GM18520 (cell line): Measurements from ENCODE around the gene OCLN.
"Not testable (repeated sequence)": the region's sequence is repeated elsewhere in the genome, so short reads cannot be mapped to it uniquely, and the experiment has no call there.

ENCODE experiments used
- ATAC-seq: cut with Tn5 transposase; IDR thresholded peaks from one replicate; pipeline ENCODE4 v1.9.1; 2021; ENCODE audit not compliant: unreplicated experiment

Gene OCLN

DNA sequence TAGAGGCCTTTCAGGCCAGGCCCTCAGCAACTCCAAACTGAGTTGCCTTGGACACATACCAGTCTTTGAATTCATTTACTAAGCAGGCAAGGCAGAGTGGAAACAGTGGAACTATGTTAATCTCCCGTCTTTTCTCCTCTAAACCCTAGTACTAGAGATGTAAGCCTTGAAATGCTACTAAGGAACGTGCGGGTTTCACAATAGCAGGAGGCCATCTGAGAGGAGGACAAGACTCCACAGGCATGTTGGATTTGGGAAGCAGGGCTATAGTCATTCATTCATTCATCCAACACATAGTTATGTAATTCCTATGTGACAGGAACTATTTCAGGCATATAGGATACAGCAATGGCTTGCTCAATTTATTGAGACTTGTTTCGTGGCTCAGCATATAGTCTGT, 3.3 kb upstream of the OCLN start:
- no peak for ATAC-seq

DNA sequence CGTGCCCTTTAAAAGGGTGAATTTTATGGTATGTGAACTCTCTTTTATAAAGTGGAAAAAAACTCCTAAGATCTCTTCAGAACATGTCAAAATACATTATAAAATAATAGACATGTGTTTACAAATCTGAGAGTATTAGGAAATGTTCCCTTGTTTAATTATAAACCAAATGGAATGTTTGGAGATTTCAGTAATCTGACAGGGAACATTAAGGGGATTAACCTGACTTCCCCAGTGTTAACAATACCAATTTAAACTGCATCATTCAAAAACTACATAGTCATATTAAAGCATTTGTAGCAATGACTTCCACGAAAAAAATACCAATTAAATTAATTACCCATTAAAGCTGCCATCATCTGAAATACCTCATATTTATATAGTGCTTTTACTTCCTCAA, 1.6 kb upstream of the OCLN start:
- no peak for ATAC-seq

DNA sequence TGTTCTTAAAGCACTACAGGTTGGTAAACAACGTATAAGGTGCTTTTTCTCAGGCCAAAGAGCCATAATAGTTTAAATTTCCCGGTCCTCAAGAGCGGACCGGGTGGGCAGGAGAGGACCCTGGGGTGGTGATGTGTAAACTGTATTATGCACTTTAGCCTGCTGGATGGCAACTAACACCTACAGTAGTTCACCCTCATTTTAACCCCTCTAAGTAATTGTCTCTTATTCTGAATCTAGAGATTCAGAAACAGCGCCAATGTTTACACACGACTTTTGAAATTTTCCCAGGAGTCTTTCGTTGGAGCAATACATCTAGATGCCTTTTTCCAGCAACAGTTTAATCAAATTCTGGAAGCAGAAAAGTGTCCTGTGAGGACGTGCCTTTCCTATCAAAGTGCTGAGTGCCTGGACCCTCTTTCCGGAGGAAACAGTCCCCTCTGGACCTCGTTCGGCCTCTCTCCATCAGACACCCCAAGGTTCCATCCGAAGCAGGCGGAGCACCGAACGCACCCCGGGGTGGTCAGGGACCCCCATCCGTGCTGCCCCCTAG, 676 bp upstream of the OCLN start:
- ATAC-seq, result no peak

DNA sequence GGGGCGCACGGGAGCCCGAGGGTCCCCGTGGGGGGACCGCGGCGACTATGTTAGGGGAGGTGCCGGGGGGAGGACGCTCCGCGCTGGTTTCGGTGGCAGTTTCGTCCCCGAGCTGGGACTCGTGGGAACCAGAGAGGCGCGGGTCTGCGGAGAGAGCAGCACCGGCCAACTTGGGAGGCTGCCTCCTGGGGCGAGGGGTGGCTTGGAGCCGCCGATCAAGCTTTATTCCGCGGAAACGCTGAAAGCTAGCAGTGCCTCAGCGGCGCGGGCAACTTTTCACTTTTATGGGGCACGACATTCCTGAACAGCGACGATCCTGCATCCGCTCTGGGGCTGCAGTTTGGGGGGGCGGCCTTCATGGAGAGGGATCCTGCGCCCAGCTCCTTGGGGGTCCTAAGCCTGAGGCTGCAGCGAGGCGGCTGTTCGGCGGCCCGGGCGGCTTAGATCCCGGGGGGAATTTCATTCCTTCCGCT, 369 bp downstream of the OCLN start:
- ATAC-seq, result no peak

DNA sequence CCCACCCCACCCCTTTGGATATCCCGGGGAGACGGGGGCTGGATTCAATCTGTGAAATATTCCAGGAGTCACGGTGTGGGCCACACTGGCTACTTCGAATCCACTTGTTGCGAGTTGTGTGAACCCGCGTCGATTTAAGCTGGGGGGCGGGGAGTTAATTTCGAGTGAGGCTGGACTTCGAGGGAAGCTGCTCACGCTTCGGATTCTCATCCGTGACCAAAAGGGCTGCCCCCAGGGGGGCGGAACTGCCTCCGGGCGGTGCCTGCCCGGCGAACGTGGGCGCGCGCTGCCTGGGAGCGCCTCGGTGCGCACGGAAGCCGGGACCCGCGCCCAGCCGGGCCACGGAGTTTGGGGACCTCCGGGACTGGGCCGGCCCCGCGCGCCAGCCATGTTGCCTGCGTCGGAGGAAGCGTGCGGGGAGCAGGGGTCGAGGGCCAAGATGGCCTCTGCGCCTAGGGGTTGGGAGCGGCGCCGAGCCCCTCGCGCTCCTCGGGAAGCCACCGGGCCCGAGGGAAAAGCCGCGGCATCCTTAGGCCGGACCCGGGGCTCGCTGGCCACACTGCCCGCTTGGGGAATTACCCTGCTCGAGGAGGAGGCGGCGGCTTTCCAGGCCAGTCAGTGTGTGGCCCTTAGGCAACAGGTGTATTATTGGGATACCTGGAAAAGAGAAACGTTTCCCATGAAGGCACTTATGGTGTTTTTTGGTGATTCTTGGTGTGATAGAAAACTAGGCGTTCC, 975 bp downstream of the OCLN start:
- no peak for ATAC-seq

DNA sequence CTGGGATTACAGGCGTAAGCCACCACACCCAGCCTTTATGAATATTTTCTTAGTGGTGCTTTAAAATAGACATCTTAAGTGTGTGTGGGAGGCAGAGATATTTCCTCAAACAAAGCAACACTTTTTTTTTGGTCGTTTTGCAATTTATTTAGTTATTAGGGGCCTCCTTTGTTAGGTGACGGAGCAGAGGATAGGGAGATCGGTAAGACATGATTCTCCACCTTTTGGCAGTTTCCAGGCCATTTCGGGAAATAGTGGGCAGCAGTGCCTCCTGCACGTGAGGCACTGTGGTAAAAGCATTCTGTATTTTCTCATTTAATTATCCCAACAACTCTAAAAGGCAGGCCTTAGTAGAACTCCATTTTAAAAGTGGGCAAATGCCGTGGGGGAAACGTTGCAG, 1.9 kb downstream of the OCLN start:
- ATAC-seq, result no peak

DNA sequence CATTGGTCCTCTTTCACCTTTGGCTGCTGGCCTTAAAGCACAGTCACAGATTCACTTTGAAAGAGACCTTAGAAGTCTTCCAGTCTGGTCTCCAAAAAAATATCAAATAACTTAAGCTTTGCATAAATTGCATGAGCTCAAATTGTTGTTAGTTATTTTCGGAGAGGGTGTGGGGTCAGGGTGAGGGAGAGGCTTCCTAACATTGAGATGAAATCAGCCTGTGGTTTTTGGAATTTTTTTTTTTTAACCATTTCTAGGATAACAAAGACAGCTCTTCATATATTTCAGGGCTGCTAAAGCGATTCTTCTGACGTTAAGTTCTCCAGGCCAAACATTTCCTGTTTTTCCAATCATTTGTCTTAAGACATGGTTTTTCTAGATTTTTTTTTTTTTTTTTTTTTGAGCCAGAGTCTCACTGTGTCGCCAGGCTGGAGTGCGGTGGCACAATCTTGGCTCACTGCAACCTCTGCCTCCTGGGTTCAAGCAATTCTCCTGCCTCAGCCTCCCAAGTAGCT, 4.5 kb downstream of the OCLN start:
- no peak for ATAC-seq

DNA sequence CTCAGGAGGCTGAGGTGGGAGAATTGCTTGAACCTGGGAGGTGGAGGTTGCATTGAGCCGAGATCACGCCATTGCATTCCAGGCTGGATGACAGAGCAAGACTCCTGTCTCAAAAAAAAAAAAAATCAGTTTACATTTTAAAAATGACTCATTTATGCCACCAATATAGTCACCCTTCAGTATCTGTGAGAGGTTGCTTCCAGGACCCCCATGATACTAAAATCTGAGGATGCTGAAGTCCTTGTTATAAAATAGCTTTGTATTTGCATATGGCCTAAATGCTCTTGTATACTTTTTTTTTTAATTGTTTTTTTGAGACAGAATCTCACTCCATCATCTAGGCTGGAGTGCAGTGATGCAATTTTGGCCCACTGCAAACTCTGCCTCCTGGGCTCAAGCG, 5.8 kb downstream of the OCLN start:
- ATAC-seq, result no peak

DNA sequence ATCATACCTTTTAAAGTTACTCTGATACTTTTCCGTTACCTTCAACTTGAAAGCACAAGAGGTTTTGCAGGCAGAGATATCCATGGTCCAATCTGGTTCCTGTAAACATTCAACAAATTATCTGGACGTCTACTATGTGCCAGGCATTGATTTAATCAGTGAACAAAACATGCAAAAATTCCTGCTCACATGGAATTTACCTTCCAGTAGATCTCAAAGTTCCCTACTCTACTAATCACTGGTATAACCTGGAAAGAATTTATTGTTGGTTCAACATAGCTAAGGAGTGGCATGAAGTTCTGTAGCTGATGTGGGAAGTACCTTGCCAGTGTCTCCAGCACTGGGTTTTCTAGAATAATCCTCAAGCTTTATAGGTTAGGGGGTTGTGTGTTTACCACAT, 9.8 kb downstream of the OCLN start:
- no peak for ATAC-seq

DNA sequence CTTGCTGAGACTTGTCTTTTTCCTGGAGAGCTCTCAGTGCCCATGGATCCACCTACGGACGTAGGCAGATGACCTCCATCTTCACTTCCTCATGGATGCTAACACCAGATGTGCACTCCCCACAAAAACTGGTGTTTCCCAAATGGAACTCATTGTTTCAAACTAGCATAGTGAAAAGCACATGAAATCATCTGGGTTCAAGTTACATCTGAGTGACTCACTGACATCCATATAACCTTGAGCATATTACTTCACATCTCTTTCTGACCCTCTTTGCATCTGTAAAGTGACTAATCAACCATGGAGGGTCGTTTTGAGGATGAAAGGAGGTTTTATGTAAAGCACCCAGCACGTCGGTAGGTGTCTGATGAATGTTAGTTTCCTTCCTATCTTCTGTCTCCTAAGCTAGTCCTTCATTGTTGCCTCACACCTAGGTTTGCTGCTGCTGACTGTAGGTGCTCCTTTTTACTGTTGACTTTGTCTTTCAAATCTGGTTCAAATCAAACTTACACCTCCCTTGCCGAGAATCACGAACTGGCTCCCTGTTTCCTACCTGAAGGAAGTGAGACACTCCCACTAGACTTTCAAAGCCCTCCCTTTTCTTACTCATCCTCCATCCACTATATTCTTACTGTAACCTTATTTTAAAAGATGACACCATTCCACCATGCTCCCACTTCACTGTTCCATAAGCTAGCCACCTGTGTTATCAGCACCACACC, 10.3 kb downstream of the OCLN start:
- ATAC-seq, result no peak

DNA sequence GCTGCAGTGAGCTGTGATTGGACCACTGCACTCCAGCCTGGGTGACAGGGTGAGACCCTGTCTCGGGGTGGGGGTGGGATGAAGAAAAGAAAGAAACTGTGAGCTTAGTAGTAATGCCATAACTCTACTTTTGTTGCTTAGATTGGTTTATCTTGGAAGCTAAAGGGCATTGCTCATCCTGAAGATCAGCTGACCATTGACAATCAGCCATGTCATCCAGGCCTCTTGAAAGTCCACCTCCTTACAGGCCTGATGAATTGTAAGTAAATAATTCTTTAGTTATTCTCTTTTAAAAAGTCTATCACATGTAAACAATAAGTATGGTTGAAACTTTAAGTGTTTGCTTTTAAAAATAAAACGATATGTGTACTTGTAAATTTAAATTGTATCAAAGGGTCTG, 11.4 kb downstream of the OCLN start:
- ATAC-seq, result no peak

DNA sequence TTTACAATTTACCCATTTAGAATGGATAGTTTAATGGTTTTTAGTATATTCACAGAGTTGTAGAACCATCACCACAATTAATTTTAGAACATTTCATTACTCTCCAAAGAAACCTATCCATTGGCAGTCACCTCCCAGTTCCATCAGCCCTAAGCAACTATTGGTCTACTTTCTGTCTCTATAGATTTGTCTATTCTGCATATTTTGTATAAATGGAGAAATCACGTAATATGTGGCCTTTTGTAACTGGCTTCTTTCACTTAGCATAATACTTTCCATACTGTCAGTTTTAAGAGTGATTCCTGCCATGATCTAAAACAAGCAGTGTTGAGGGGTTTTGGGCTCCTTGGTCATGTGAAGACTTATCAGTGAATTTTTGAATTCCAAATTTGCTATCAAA, 12.7 kb downstream of the OCLN start:
- ATAC-seq, result no peak

DNA sequence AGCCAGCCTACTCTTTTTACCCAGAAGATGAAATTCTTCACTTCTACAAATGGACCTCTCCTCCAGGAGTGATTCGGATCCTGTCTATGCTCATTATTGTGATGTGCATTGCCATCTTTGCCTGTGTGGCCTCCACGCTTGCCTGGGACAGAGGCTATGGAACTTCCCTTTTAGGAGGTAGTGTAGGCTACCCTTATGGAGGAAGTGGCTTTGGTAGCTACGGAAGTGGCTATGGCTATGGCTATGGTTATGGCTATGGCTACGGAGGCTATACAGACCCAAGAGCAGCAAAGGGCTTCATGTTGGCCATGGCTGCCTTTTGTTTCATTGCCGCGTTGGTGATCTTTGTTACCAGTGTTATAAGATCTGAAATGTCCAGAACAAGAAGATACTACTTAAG, 16.6 kb downstream of the OCLN start:
- no peak for ATAC-seq

DNA sequence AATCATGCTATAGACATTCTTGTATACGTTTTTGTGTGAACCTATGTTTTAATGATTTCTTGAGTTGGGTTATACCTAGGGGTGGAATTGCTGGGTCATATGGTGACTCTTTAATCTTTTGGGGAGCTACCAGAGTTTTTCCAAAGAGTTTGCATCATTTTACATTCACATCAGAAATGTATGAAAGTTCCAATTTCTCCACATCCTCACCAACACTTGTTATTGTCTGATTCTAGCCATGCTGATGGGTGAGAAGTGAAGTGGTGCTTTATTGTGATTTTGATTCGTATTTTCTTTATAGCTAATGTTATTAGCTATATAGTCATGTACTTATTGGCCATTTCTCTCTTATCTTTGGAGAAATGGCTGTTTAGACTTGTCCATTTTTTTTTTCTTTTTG, 18.1 kb downstream of the OCLN start:
- no peak for ATAC-seq

DNA sequence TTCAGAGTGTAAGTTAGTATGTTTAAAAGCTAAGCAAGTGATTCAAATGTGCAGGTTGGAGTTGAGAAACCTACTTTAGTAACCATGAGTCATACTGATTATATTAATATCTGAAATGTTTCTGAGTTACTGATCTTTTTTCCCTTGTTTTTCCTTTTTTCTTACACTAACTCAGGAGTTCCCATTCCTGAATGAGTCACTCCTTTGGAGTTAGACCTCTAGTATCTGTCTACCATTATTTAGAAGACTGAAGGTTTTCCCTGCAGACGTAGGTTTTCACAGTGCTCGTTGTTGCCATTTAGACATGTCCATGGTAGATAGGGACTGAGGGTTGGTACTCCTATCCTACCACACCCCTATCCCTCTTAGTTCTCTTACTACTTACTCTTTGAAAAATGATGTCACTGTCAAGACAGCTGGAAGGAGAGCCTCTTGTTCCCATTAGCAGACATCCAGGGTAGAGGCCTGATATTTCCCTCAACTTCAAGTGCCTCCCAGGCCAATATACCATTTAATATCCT, 20.2 kb downstream of the OCLN start:
- no peak for ATAC-seq

DNA sequence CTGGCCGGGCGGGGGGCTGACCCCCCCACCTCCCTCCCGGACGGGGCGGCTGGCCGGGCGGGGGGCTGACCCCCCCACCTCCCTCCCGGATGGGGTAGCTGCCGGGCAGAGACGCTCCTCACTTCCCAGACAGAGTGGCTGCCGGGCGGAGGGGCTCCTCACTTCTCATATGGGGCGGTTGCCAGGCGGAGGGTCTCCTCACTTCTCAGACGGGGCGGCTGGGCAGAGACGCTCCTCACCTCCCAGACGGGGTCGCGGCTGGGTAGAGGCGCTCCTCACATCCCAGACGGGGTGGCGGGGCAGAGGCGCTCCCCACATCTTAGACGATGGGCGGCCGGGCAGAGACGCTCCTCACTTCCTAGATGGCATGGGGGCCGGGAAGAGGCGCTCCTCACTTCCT, 23.0 kb downstream of the OCLN start:
- ATAC-seq, result not testable (repeated sequence)

DNA sequence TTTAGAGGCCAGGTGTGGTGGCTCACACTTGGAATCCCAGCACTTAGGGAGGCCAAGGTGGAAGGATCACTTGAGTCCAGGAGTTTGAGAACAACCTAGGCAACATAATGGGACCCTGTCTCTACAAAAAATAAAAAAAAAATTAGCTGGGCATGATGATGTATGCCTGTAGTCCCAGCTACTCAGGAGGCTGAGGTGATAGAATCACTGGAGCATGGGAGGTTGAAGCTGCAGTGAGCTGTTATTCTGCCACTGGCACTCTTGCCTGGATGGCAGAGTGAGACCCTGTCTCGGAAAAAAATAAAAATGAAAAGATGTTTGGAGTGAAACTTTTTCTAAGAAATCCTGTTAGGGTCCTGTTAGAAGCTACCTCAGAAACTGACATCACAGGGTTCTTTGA, 24.2 kb downstream of the OCLN start:
- ATAC-seq, result no peak

DNA sequence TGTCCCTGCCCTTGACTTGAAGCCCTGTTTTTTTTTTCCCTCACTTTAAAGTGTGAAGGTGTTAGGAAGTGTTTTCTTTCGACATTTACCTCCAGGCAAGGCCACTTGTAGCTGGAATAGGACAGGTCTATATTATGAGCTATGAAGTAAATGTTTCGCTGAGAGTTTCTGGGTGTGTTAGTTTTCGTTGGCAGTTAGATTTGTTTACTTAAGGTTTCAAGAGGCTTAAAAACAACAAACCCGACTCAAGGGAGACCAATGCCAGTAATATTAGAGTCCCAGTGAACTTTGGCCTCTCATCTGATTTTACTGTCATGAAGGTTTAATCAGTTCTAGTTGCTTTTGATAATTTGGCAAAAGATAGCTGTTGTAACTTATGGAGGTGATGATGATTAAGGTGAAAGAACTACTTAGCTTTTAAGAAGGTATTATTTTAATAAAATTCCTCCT, 25.2 kb downstream of the OCLN start:
- no peak for ATAC-seq

DNA sequence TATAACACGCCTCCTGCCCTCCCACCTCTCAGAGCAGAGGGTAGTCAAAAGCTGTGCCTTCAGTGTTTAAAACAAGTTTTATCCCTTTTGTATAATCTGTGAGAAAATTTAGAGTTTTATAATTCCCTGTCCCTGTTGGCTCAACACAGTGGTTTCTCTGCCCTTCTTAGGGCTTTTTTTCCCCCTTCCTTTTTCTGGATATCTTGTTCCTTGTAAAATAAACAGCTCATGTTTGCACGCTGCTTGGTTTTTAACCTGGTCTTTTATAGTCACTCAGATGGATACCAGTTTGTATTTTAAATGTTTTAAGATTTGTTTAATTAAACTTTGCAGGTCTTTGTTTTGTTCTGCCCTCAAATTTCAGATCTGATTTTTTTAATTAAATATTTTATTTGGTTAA, 26.7 kb downstream of the OCLN start:
- ATAC-seq, result no peak

DNA sequence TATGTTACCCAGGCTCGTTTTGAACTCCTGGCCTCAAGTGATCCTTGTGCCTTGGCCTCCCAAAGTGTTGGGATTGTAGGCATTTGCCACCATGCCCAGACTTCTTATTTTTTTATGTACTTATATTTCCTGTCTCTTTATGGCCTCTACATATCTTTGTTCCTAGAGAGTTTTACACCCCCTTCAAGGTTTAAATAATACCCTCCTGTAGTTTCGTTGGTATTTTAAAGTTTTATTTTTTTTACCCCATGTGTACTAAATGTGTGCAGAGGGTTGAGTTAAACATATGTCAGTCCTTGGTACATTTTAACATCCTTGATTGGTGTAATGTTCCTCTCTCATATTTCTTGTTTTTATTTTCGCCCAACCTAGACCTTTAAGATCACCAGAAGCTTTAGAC, 29.4 kb downstream of the OCLN start:
- ATAC-seq, result no peak

DNA sequence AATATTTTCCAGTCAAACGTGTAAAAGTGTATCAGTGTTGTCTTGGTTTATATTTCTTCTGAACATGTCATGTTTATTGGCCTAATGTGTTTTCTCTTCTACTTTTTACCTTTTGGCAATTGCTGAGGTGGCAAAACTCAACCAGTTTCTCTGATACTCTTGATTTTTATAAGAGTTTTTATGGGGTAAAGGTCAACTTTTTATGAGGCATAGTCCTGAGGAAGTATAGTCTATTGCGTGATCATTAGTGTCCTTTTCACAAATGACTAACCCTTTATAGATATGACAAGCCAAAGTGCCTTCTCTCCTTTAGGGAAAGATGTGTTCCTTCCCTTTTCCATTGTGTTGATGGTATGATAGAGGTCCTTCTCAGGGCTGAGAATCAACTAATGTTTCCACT, 32.9 kb downstream of the OCLN start:
- ATAC-seq, result no peak

DNA sequence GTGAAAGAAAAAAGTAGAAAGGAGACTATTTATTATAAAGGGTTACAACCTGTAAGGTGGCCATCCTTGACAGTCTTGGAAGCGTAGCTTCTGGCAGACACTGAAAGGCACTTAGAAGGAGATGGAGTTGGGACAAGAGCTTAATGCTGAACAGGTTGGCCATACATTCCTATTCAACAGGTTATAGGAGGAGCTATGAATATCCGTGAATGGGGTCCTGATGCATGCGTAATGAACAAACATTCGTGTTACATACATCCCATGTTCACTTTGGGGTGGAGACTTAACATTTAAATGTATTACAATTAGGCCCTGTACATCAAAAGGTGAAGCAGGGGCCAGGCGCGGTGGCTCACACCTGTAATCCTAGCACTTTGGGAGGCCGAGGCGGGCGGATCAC, 34.1 kb downstream of the OCLN start:
- ATAC-seq, result no peak
